NCI-H1417 (cell line): Measurements from ENCODE around the gene NELL1.

Source experiments
- DNase-seq, 3 experiments: peaks; one replicate each; lab custom pipeline; 2025; lab: John Stamatoyannopoulos, UW

The NELL1 gene

DNA sequence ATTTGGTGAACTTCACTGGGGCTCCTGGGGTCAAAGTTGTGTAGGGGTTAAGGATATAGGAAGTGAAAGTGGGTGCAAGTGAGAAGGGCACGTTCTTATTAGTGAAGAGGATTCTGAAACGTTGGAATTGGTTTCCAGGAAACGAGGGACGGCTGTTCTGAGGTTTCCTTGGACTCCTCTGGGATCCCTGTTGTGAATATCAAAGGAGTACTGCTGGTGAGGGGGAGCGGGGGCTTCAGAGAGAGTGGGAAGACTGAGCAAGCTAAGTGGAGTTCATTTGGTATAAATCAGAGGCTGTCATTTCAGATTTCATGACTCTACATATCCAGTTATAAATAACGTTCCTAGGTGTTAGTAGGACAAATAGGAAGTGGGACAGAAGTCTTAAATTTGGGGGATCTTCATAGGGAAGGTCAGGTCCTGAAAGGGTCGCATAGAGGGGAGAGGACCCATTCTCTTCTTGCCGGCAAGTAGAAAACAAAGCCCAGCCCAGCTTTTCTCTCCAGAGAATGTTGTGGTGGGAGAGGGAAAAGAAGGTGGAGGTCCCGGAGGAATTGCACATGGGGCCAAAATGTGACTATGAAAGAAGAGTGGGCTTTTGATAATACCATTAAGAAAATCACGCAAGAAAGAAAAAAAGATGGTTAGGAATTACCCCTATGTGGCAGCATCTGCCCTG is 1.1 kb upstream of the NELL1 start:
- DNase-seq = no peak

DNA sequence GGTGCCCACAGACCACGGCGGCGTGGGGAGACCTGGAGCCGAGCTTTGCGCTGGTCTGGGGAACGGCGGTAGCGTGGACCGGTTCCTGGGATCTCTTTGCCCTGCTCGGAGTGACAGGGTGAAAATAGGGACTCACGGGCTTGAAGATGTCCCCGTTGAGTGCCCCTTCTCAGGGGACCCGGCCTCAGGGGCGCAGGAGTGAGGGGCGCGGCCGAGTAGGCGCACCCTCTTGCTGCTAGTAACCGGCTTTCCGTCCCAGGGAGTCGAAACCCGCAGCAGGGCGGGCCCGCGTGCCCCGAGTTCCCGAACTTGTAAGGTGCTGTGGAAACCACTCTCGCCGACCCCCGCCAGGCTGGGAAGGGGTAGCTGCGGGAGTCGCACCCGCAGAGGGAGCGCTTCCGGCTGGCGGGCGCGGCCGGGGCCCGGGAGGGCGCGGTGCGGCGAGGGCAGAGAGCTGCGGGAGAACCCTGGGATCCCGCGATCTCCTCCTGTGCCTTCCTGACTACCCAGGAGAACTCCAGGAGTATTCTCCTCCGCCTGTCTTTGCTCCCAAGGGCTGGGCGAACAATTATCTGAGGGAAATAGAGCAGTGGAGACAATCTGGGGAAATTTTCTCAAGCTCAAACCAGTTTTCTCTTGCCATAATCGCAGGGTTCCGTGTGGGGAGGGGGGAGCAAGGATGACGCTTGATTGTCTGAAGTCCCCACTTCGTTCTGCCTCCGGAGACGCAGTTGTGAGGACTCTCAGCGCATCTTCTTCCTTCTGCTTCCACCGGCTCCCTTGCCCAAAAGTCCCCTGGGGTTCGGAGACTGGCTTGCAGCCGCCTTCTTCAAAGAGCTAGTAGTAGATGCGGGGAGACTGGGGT is 666 bp downstream of the NELL1 start:
- peak in 2 of 3 experiments; percentile 66 to 71 for DNase-seq

DNA sequence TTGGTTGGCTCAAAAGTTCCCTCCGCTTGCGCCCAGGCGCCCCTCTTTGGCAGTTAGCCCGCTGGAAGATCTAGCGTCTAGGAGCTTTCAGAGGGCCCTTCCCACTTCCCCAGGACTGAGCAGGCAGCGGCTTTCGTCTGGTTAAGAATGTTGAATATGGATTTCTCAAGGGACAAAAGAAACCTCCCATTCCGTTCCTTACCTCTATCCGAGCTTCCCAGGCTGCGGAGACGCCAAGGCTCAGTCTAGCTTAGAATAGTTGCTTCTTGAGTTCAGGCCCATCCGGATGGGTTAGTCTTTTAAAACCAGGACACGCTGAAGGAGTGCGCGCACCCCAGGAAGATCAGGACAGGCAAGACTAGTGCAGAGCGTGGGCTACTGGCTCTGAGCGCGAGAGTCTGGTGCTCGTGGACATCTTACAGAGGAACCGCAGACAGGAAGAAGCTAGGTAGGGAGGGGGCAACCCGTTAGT is 1.6 kb downstream of the NELL1 start:
- DNase-seq = no peak

DNA sequence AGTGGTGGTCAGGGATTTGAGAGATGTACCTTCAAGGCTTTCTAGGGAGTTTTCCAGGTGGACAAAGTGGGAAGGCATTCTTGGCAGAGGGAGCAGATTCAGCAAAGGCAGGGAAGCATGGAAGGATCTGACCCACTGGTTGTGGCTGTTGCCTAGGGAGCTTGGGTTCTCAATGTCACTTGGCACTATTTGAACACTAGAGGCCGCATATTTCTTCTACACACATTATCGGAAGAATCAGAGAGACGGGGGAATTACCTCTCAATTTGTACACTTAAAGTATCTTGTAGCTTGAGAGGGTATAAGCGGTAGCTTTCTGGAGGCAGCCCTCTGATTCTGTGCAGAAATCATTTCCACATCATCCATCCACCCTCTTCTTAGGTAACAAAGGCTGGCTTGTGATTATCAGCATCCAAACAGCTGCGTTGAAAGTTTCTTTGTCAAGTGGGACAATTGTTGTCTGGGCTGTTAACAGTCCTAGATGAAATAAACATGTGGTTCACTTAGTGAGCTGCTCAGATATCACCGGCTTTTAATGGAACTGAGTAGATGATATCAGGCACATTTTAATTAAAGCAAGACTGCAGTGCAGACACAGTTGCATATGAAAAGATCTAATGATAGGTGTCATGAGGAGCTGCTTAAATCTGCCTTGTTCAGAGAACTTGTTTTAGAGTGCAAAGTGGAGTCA is 2.6 kb downstream of the NELL1 start:
- peak; percentile 61 to 84 (median 77) for DNase-seq

DNA sequence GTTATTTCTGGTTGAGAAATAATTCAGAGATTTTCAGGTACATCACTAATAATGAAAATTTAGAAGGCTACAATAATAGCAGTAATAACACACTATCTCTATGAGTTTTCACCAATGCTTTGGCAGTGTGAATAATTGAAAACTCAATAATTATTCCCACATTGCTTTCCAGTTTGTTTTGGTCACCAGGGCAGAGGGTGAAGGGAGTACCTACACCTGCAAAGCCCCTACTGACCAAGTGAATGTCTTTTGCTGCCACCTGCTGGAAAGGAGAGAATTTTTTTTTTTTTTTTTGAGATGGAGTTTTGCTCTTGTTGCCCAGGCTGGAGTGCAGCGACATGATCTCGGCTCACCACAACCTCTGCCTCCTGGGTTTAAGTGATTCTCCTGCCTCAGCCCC is 3.2 kb downstream of the NELL1 start:
- DNase-seq = peak; percentile 18 to 76 (median 45)

DNA sequence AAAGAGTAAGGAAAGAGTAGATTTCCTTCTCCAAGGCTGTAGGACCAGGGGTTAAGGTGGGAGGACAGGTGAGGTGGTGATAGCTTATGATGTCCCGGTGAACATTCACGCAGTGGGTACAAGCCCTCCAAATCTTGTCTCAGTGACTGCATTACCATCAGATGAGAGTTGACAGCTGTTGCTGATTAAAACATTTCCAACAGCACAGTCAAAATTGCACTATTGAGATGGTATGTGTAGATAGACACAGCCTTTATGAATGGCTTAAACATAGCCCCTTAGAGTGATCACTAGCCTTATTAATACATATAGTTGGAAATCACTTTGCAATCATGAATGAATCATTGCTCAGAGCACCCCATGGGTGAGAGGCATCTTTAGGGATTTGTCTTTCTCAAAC is 7.3 kb downstream of the NELL1 start:
- DNase-seq = no peak

DNA sequence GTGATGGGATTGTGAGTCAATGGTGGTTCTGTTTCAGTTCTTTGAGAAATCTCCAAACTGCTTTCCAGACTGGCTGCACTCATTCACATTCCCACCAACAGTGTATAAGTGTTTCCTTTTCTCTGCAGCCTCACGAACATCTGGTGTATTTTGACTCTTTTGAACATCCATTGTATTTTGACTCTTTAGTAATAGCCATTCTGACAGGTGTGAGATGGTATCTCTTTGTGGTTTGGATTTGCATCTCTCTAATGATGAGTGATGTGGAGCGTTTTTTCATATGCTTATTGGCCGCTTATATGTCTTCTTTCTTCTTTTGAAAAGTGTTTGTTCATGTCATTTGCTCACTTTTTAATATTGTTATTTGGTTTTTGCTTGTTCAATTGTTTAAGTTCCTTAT is 19.4 kb downstream of the NELL1 start:
- DNase-seq = no peak

DNA sequence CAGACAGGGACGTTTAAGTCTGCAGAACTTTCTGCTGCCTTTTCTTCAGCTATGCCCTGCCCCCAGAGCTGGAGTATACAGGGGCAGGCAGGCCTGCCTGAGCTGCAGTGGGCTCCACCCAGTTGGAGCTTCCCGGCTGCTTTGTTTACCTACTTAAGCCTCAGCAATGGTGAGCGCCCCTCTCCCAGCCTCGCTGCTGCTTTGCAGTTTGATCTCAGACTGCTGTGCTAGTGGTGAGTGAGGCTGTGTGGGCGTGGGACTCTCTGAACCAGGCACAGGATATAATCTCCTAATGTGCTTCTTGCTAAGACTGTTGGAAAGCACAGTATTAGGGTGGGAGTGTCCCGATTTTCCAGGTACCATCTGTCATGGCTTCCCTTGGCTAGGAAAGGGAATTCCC is 38.5 kb downstream of the NELL1 start:
- no peak for DNase-seq

DNA sequence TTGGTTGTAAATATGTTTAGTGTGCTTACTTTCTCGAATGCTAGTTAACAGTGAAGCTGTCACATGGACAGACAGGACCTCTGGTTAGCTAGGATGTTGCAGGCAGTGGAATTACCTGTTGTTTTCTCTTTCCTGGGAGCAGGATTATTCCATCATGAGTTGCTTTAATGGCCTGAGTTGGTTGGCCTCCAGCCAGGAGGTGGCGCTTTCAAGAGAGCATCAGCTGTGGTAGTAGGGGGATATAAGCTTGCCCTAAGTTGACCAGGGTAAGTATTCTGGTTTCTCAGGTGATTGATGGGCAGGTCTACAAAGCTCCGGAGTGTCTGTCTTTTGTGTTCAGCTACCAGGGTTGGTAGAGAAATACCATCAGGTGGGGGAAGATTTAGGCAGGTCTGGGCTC is 43.5 kb downstream of the NELL1 start:
- no peak for DNase-seq

DNA sequence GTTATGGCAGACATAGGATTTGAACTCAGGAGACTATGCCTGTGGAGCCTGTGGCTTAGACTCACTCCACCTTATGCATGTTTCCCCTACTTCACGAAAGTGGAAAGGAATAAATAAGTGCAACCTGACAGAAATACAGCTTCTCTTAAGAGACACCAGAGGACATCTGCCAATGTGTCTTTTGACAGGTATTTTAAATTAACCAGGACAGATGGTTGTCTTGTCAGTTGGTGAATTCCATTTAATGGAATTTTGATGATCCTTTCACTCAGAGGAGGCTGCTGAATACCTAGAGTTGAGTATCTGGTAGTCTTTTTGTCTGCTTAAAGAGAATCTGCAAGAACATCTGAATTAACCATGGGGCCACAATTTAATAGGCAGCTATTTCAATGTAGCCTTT is 46.1 kb downstream of the NELL1 start:
- DNase-seq = no peak

DNA sequence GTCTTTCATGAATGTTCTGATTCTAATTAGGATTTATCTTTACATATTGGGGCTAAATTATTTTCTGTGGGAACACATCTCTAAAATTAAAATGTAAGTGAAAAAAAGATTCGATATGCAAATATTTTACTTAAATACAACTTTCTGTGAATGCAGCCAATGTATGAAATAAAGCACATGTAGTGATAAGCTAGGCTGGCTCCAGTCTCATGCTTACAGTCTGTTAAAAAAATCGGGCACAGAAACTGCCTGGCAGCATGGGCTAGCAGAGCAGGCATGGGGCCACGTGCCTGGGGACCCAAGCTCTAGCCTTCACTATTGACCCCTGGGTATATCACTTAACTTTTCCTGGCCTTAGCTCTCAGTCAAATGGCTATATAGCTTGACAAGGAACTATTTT is 46.5 kb downstream of the NELL1 start:
- DNase-seq = no peak

DNA sequence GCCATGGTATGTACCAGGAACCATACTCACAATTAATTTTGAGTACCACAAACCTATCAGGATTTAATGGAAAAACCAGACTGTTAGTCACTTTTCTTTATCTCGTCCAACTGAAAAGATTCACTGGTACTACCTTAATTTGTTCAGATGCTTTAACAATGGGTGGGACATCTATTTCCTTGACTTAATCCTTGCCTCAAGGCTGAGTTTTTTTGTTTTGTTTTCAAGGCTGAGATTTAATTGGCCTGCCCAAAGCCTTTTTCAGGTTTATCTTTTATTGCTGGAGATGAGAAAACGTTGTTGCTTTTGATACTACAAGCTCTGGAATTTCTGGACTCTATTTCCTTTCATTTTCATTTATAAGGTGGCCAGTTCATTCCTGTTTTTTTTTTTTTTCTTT is 50.4 kb downstream of the NELL1 start:
- DNase-seq = no peak

DNA sequence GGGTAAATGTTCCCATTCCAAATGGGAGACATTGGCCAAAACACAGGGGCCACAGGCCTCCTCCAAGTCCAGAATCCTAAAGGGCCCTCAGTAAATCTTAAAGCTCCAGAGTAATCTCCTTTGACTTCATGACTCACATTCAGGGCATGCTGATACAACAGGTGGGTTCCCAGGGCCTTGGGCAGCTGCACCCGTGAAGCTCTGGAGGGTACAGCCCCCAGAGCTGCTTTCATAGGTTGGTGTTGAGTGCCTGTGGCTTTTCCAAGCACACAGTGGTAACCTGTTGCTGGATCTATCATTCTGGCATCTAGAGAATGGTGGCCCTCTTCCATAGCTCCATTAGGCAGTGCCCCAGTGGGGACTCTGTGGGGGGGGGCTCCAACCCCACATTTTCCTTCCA is 54.0 kb downstream of the NELL1 start:
- DNase-seq = no peak

DNA sequence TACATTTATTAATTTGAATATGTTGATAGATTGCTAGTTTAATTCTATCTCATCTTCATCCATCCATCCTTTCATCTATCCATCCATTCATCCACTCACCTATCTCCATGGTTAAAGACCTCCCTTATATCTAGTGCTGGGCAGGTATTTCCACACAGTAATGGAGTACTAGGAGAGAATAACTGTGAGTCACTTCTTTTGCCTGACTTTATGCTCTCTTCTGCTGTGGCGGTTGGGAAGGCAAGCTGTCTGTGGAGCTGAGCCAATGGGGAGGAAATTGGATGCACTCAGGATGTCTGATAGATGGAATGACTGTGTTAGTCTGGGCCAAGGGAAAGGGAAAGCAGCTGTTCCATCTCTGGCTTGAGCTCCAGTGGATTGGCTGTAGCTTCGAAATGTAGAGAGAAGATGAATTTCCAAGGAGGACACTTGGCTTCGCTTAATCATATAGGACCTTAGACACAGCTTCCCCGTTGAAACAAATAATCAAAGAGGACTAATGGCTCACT is 60.3 kb downstream of the NELL1 start:
- no peak for DNase-seq

DNA sequence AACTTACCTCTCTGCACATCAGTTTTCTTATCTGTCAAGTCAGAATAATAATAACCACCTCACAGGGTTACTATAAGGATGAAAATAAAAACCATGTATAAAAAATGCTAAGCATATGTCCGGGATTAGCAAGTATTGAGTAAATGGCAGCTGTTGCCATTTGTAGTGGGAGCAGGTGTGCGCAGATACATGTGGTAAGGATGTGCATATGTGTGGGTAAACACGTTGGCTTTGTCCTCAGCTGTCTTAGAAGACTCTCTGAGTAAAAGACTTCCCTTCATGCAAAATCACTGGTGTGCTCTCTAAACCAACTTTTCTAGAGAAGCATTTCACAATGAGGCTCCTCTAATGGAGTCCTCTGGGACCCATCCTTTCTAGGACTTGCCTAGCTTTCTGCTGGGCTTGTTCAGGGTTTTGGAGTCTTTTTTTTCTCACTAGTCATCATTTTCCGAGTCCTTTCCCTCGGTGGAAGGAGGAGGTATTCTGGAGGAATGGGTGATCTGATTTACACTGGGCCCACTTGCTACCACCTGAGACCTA is 62.4 kb downstream of the NELL1 start:
- DNase-seq = peak in 2 of 3 experiments; percentile 6 to 70

DNA sequence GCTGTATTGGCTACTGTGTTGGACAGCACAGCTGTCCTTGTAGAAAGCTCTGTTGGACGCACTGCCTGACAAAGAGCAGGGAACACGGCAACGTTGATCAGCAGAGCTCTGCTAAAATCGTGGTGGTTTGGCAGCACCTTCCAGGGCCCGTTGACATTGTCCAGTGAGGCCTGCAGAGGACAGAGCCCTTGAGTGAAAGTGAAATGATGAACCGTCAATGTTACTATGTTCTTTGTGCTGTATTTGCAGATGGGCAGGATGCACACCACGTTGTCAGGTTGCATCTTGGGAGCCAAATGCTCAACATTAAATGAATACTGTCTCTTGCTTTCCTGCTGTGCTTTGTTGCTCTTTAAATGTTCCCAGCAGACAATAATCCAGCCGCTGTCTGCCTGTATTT is 69.7 kb downstream of the NELL1 start:
- peak; percentile 34 to 78 (median 41) for DNase-seq

DNA sequence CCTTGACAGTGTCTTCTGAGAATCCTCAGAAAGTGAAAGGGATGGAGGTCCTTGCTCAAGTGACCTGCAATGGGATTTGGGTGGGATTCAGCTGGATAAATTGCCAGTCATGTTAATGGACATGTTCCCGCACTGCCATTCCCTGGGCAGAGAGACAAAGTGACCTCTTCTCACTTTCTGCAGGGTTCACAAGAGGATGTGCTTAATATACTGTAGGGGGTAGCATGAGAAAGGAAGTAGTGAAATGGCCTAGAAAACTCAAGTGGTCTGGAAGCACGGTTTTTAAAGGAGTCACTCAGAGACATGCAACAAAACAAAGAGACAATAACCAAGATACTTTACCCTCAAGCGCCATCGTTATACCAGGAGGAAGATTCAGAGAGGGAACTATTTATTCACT is 70.2 kb downstream of the NELL1 start:
- peak in 2 of 3 experiments; percentile 65 to 73 for DNase-seq

DNA sequence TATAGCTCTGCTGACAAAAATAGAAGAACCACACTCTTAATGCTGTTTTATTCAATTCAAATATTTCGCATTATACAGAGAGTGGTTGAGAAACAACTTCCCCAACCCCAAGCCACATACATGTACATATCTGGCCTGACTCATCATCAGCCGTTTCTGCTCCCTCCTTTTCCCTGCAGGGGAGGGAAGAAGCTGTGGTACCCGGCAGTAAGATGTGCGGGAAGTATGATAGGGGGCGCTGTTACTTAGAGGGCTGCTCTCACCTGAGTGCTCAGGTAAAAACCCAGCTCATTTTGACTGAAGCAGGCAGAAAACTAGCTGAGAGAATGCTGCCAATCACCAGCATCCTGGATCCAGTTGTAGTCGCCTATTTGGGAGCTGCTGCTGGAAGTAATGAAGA is 85.5 kb downstream of the NELL1 start:
- DNase-seq = peak in 2 of 3 experiments; percentile 26 to 36

DNA sequence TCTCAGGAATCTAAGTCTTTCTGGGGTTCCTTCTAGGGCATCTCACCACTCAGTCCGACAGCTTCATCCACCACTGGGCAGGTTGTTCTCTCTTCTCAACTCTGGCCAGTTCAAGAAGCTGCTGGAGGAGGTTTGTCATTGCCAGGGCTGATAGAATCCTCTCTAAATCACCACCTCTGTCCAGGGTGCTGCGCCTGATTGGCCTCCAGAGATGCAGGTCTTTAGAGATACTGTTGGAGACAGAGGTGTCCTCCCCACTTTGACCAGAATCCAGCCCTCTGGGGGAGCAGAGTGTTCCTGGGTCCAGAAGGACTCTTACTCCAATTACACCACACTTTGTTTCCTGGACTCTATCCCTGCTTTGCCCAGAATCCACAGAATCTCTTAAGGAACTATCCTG is 90.2 kb downstream of the NELL1 start:
- DNase-seq = no peak

DNA sequence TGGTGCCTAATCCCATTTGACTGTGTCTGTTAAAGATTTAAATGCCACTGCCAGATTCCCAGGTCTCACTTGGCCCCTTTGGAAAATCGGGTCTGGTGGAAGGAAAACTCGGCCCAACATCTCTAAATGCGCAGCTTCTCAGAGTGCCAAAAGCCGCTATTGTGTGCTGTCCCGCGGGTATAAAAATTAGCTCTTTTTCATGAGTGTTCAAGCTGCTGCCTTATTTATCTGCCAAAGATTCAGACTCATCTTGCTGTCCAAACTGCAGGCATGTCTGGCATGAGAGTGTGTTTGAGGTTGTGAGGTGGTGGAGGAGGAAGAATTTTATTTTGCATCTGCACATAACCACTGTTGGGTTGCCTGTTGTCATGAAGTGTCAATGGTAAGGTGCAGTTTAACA is 91.4 kb downstream of the NELL1 start:
- no peak for DNase-seq

DNA sequence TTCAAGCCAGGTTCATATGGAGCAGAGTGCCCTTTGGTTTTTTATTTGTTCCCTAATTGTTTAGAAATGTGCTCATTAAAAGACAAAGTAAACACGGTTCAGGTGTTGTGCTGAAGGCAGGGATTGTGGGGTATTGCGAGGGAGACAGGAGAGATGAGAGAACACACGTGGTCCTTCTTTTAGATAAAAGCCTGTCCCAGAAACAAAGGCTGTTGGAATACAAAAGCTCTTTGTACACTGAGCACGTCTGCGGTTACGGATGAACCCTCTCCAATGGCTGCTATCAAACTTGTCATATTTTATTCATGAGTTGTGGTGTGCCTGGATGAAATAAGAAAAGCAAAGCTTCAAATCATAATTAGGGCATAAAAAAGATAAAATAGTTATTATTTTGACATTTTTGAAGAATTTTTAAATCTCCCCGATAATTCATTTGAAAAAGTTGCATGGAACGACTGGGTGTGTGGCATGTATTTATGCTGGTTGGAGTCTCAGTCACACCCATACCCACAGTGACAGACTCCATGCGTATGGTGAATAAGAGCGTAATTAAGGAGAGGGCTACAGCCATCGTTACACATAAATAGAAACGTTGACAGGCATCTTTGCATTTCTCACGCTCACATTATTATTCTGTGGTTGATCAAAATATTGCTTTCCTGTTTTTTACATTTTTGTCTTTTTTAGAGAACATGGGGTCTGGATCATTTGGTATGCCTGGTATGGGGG is 92.9 kb downstream of the NELL1 start:
- peak; percentile 66 to 96 (median 92) for DNase-seq
